K562 (cell line): ENCODE results near the gene TEX38. TPM values are rescaled to one million over a fixed set of nuclear protein-coding genes. Genes with fewer than 3 reads are reported as not detected.

Experiments
- ATAC-seq: fragments of 200-7000 bp; cut with Tn5 transposase; 3 replicates; pipeline ENCODE4 v1.9.1; 2020; ENCODE audit warnings: moderate library complexity
- BruUV-seq: library from RNA; stranded (reverse); fragments of 400-500 nt; replicated peaks from 2 replicates; lab custom pipeline; 2021; lab: Mats Ljungman, UMichigan
- CTCF ChIA-PET: fragments of 300-600 bp; formaldehyde crosslinking; extraction: SDS; loops from one replicate; lab custom pipeline; 2021; ENCODE audit warnings: low intra/inter-chr PET ratio; lab: Yijun Ruan, JAX
- POLR2A ChIA-PET: fragments of 300-600, 350-650 bp; sonication (Branson Sonifier 250); formaldehyde crosslinking; extraction: SDS; loops from one replicate; lab custom pipeline; 2021; ENCODE audit warnings: antibody characterized with exemption, inconsistent platforms; lab: Yijun Ruan, JAX
- DNase-seq, 4 experiments: peaks; one replicate each; pipeline versions ENCODE4 v3.0.0 to v3.0.0-alpha.2; 2011 to 2018; ENCODE audit warnings: low spot score in 3 of 4, mixed read lengths in 3 of 4; ENCODE audit errors: extremely low read depth in 1 of 4
- FAIRE-seq: peaks from 2 replicates; lab custom pipeline; 2011; peaks lifted over from hg19 to GRCh38; lab: Jason Lieb, UNC
- H2AFZ ChIP-seq: 2 replicates; pipeline ENCODE4 v1.6.0; 2011; ENCODE audit warnings: low read depth, low read length, control low read depth, inconsistent platforms
- H3K27ac ChIP-seq: fragments of 200-600 bp; 3 replicates; pipeline ENCODE4 v1.8.0; 2011; ENCODE audit warnings: low read depth, mild to moderate bottlenecking, control low read depth, inconsistent platforms, low read length, moderate library complexity, mixed read lengths; ENCODE audit errors: extremely low read depth
- H3K27me3 ChIP-seq, 2 experiments: fragments of 300-600 bp in 1 of 2; 2 replicates in 1 of 2; 3 replicates in 1 of 2; pipeline versions ENCODE4 v1.6.0 to v1.8.0; 2011; ENCODE audit warnings: inconsistent platforms in 2 of 2, low read length in 2 of 2, mild to moderate bottlenecking in 1 of 2, mixed read lengths in 1 of 2, moderate library complexity in 1 of 2; ENCODE audit not compliant: control insufficient read depth in 2 of 2, insufficient read depth in 2 of 2
- H3K36me3 ChIP-seq: fragments of 300-600 bp; 3 replicates; pipeline ENCODE4 v1.8.0; 2011; ENCODE audit warnings: mild to moderate bottlenecking, low read length, inconsistent platforms; ENCODE audit not compliant: control insufficient read depth, insufficient read depth
- H3K4me1 ChIP-seq, 2 experiments: fragments of 200-600 bp in 1 of 2; replicated peaks in 1 of 2; 2 replicates in 1 of 2; 3 replicates in 1 of 2; pipeline versions ENCODE4 v1.5.1 to v1.8.0; 2011; ENCODE audit warnings: inconsistent platforms in 2 of 2, low read length in 2 of 2, mild to moderate bottlenecking in 1 of 2, mixed read lengths in 1 of 2, moderate library complexity in 1 of 2; ENCODE audit not compliant: control insufficient read depth in 2 of 2, insufficient read depth in 2 of 2
- H3K4me2 ChIP-seq: 2 replicates; pipeline ENCODE4 v1.6.1; 2011; ENCODE audit warnings: low read length, control low read depth, inconsistent platforms, mixed read lengths; ENCODE audit not compliant: insufficient read depth
- H3K4me3 ChIP-seq: fragments of 200-600 bp; sonication (generic), shearing (Covaris generic); 2 replicates; pipeline ENCODE4 v1.5.1; 2016; ENCODE audit warnings: control low read depth, inconsistent platforms
- H3K79me2 ChIP-seq: fragments of 200-600 bp; 3 replicates; pipeline ENCODE4 v1.8.0; 2011; ENCODE audit warnings: low read length, inconsistent platforms; ENCODE audit not compliant: control insufficient read depth, insufficient read depth
- H3K9ac ChIP-seq, 2 experiments: 2 replicates each; pipeline versions ENCODE4 v1.6.0 to v1.6.1; 2011; ENCODE audit warnings: low read depth in 2 of 2, low read length in 2 of 2, control low read depth in 1 of 2, inconsistent platforms in 1 of 2, mild to moderate bottlenecking in 1 of 2, mixed read lengths in 1 of 2; ENCODE audit not compliant: insufficient read depth in 1 of 2
- H3K9me1 ChIP-seq: one replicate; pipeline ENCODE4 v1.6.0; 2011; ENCODE audit warnings: inconsistent platforms, mild to moderate bottlenecking, low read length, moderate library complexity; ENCODE audit not compliant: control insufficient read depth, insufficient read depth
- H3K9me3 ChIP-seq: replicated peaks from 2 replicates; pipeline ENCODE4 v1.5.1; 2011; ENCODE audit warnings: low read depth, low read length, inconsistent platforms; ENCODE audit not compliant: control insufficient read depth, insufficient read depth
- H4K20me1 ChIP-seq: replicated peaks from 2 replicates; pipeline ENCODE4 v1.6.1; 2011; ENCODE audit warnings: low read length, inconsistent platforms, mixed read lengths; ENCODE audit not compliant: control insufficient read depth, insufficient read depth
- CREM ChIP-seq: IDR thresholded peaks from 2 replicates; pipeline ENCODE4 v1.6.1; 2014; ENCODE audit warnings: antibody characterized with exemption, low read depth
- KDM1A ChIP-seq, 2 experiments: fragments of 450-650 bp; IDR thresholded peaks; 2 replicates each; pipeline ENCODE4 v1.6.1; 2016; ENCODE audit warnings: mild to moderate bottlenecking in 2 of 2
- MEIS2 ChIP-seq: fragments of 450-650 bp; IDR thresholded peaks from 2 replicates; pipeline ENCODE4 v1.6.1; 2014; ENCODE audit warnings: mild to moderate bottlenecking; ENCODE audit not compliant: partially characterized antibody
- ZBTB17 ChIP-seq: fragments of 450-650 bp; formaldehyde crosslinking; IDR thresholded peaks from 2 replicates; pipeline ENCODE4 v1.4.0; 2020; ENCODE audit warnings: mild to moderate bottlenecking
- ZNF124 ChIP-seq: sonication (generic); formaldehyde crosslinking; IDR thresholded peaks from 2 replicates; pipeline ENCODE4 v1.8.1; 2022; ENCODE audit warnings: missing genetic modification reagents
- ZNF311 ChIP-seq: fragments of 250-450 bp; sonication (Bioruptor Pico); IDR thresholded peaks from 2 replicates; pipeline ENCODE4 v1.4.0; 2020; ENCODE audit warnings: mild to moderate bottlenecking, moderate library complexity
- ZNF644 ChIP-seq: fragments of 200-800 bp; sonication (Bioruptor generic); IDR thresholded peaks from 2 replicates; pipeline ENCODE4 v1.6.1; 2016; ENCODE audit warnings: low read depth, missing genetic modification characterization, missing compliant biosample characterization
- WGBS: fragments of 100-300 bp; shearing (Covaris generic); methylation state at CpG from one replicate; pipeline ENCODE4 v1.1.6; 2016; ENCODE audit warnings: low coverage, mixed read lengths; ENCODE audit not compliant: insufficient coverage; ENCODE audit errors: missing lambda C conversion rate; 5-methylcytosine and 5-hydroxymethylcytosine counted together
- in situ Hi-C: fragments of 300-500 bp; cut with MboI; formaldehyde crosslinking; loops from 4 replicates; pipeline ENCODE4 v1.15.0; 2018; ENCODE audit warnings: inconsistent platforms, mixed read lengths
- intact Hi-C: fragments of 100-400 bp; cut with micrococcal nuclease; formaldehyde crosslinking; loops from 2 replicates; pipeline ENCODE4 v1.14.2; 2022
- polyA plus RNA-seq, 8 experiments: library from polyadenylated mRNA; depleted of rRNA in 4 of 8; stranded (reverse) in 5 of 8; unstranded in 3 of 8; fragments of >200 nt; fragmentation: Nextera tagmentation in 2 of 8; fragmentation: Illumina TruSeq in 1 of 8; extraction: Ambion mirVana in 2 of 8; extraction: Trizol in 1 of 8; gene quantifications; 2 replicates each; pipeline versions ENCODE4 v1.2.1 to v1.2.3, GENCODE V29; 2011 to 2014; ENCODE audit warnings: inconsistent platforms in 1 of 8, missing spikeins in 1 of 8
- total RNA-seq, 7 experiments: library from RNA; depleted of rRNA in 6 of 7; stranded (reverse); fragments of >200 nt in 6 of 7; fragmentation: Illumina TruSeq in 2 of 7; extraction: Trizol in 2 of 7; gene quantifications; 2 replicates each; pipeline versions ENCODE4 v1.2.1 to v1.2.3, GENCODE V29; 2011 to 2021; ENCODE audit warnings: low replicate concordance in 1 of 7
- TF ChIP-seq, protein P1 (sequence below), 3 experiments: IDR thresholded peaks in 2 of 3; conservative IDR thresholded peaks in 1 of 3; 2 replicates each; pipeline ENCODE4 v1.5.1; 2011 to 2012; ENCODE audit warnings: low read length in 3 of 3, mild to moderate bottlenecking in 3 of 3, control low read depth in 2 of 3, improper control_type of control experiment in 1 of 3, inconsistent platforms in 1 of 3, low read depth in 1 of 3, mixed read lengths in 1 of 3, moderate library complexity in 1 of 3; ENCODE audit not compliant: insufficient read depth in 2 of 3

The TEX38 gene
- total and polyA plus RNA-seq, 9 of the 15 experiments (the other 6 are each of a cell fraction or from before 2014, with no cell fraction given): not detected

DNA sequence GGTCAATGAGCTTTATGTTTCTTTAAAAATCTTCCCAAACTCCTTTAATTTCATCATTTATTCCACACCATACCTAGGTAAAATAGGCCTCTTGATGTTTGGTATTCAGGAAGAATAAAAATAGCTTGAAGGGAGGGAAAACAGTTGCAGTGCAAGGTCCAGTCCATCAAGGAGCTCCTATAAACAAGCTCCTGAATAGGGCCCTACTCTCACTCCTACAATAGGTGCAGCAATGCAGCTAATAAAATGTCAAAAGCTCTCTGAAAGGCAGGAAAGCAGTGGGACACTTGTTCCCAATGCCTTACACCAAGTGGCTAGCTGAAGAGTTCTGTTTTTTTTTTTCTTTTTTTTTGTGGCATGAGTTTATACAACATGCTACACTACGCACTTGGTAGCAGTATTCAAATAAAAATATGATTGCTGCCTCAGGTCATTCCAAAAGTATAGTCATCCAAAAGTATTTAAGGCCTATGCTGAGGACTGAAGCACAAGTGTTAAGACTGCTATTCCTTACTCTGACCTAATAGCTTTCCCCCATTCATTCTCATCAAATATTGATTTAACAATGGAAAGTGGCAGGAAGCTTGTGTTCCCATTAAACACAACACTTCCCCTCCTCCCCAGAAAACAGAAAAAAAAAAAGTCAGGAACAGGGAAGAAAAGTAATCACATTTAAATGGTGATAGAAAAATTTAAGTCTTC, 9.8 kb downstream of the TEX38 start:
- Histone ChIP-seq H4K20me1 (no peaks in the 10 kb centered on the region), H3K4me3 (no peak overlapping the region), H3K4me2 (no peak overlapping the region), H3K9me1 (no peaks in the 10 kb centered on the region), H2AFZ (no peak overlapping the region), H3K4me1 (0 out of 5 replicates have a peak, but pooled peaks cover 0 to 3% of the 10 kb centered on the region in 2 experiments), H3K9me3 (no peaks in the 10 kb centered on the region), H3K79me2 (no peaks in the 10 kb centered on the region), H3K27me3 (no peaks in the 10 kb centered on the region), H3K9ac (no peak overlapping the region), H3K27ac (no peak overlapping the region), H3K36me3 (peaks cover 94% of the 10 kb centered on the region)
- POLR2A ChIA-PET: interaction anchor here (0.6 to 1.6 kb wide), 6 partner anchors 13 to 209 kb away, joined by 3 to 6 read pairs (median 4); partner anchors contain the start of gene ATPAF1
- TF ChIP-seq KDM1A (IDR thresholded peaks at IDR 0.05) (no peak), ZNF311 (no peak), ZNF124 (no peak), CREM (no peak), ZBTB17 (CRISPR knock-in tag) (no peak), ZNF644 (tag) (no peak), MEIS2 (no peak)
- TF ChIP-seq, protein P1, sequence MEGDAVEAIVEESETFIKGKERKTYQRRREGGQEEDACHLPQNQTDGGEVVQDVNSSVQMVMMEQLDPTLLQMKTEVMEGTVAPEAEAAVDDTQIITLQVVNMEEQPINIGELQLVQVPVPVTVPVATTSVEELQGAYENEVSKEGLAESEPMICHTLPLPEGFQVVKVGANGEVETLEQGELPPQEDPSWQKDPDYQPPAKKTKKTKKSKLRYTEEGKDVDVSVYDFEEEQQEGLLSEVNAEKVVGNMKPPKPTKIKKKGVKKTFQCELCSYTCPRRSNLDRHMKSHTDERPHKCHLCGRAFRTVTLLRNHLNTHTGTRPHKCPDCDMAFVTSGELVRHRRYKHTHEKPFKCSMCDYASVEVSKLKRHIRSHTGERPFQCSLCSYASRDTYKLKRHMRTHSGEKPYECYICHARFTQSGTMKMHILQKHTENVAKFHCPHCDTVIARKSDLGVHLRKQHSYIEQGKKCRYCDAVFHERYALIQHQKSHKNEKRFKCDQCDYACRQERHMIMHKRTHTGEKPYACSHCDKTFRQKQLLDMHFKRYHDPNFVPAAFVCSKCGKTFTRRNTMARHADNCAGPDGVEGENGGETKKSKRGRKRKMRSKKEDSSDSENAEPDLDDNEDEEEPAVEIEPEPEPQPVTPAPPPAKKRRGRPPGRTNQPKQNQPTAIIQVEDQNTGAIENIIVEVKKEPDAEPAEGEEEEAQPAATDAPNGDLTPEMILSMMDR (IDR thresholded peaks at IDR 0.05 in 2 of 3, conservative IDR thresholded peaks at IDR 0.05 in 1 of 3; ENCODE audit: insufficient read depth in 2 of 3, low read depth in 1 of 3, low read length in 3 of 3): no peak
- 100% methylated on average over 1 of the region's 1 CpG for WGBS
- in situ Hi-C loops: no loop called here
- ATAC-seq (no peak), DNase-seq (no peak), FAIRE-seq (no peak)
- intact Hi-C loops: no loop called here
- no TSS peak for BruUV-seq
- CTCF ChIA-PET: no interaction called here
